ENCODE measurements around the gene GPC3. TPM values are rescaled to one million over a fixed set of nuclear protein-coding genes. Genes with fewer than 3 reads are reported as not detected.

Gene GPC3
- total and polyA plus RNA-seq, 2 of the 4 experiments (the other 2 are of a cell fraction): not detected

DNA sequence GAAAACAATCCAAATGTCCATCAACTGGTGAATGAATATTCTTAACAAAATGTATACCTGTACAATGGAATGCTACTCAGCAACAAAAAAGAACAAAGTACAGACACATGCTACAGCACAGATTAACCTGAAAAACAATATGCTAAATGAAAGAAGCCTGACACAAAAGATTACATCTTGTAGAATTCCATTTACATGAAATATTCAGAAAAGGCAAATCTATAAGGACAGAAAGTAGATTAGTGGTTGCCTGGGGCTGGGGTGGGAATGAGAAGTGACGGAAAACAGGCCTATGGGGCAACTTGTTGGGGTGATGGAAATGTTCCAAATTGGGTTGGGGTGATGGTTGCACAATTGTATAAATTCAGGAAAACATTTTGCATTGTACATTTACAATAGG is 351.0 kb downstream of the GPC3 start:
- Histone ChIP-seq H2BK5ac (ENCODE audit: low read depth, low read length, poor library complexity, severe bottlenecking) (no peak overlapping the region), H4K8ac (ENCODE audit: low read depth in 2 of 2, low read length in 2 of 2) (no peak overlapping the region), H3K4ac (ENCODE audit: low read depth, low read length) (no peak overlapping the region), H2AFZ (replicated peaks; ENCODE audit: low read length, poor library complexity) (no peak overlapping the region), H3K27ac (ENCODE audit: insufficient read depth, low read length) (no peak overlapping the region), H2AK5ac (ENCODE audit: low read depth, low read length) (no peak overlapping the region), H2BK15ac (ENCODE audit: low read depth, low read length) (no peak overlapping the region), H4K20me1 (ENCODE audit: insufficient read depth, low read length) (no peaks in the 10 kb centered on the region), H3K9me3 (ENCODE audit: control insufficient read depth, insufficient read depth, low read length) (no peaks in the 10 kb centered on the region), H3K9ac (ENCODE audit: low read depth, low read length) (no peak overlapping the region), H3K9me1 (ENCODE audit: insufficient read depth, low read length) (no peaks in the 10 kb centered on the region), H3K36me3 (ENCODE audit: control insufficient read depth, insufficient read depth, low read length) (no peaks in the 10 kb centered on the region), H2AK9ac (replicated peaks; ENCODE audit: low read depth, low read length, poor library complexity) (no peak overlapping the region), H3K14ac (replicated peaks; ENCODE audit: low read depth, low read length) (no peak overlapping the region), H3K18ac (ENCODE audit: low read depth, low read length) (no peak overlapping the region), H3K4me1 (ENCODE audit: control insufficient read depth, insufficient read depth, low read length) (no peaks in the 10 kb centered on the region), H3K79me1 (ENCODE audit: low read depth in 1 of 2, low read length in 2 of 2) (no peaks in the 10 kb centered on the region), H2BK120ac (ENCODE audit: low read depth, low read length) (no peak overlapping the region), H3K4me3 (ENCODE audit: insufficient read depth, low read depth, low read length) (no peak overlapping the region), H4K91ac (ENCODE audit: insufficient read depth, low read depth, low read length) (no peak overlapping the region), H3K4me2 (ENCODE audit: low read depth, low read length) (no peak overlapping the region), H3K23ac (ENCODE audit: low read depth, low read length) (no peak overlapping the region), H3K56ac (ENCODE audit: extremely low read depth, insufficient read depth, low read length) (no peak overlapping the region), H2BK20ac (ENCODE audit: low read depth, low read length) (no peak overlapping the region), H4K5ac (ENCODE audit: low read depth, low read length) (no peak overlapping the region), H3K27me3 (ENCODE audit: control insufficient read depth, insufficient read depth, low read length) (no peaks in the 10 kb centered on the region)
- no peak for TF ChIP-seq RCOR1 (IDR thresholded peaks at IDR 0.05; ENCODE audit: insufficient replicate concordance, low read length)
- no peak for TF ChIP-seq RFX5 (IDR thresholded peaks at IDR 0.05; ENCODE audit: low read depth, low read length)
- no peak for TF ChIP-seq POLR2A (IDR thresholded peaks at IDR 0.05; ENCODE audit: low read depth, low read length)
- no peak for TF ChIP-seq MAZ (IDR thresholded peaks at IDR 0.05; ENCODE audit: borderline replicate concordance, low read depth, low read length)
- no peak for TF ChIP-seq MXI1 (IDR thresholded peaks at IDR 0.05; ENCODE audit: borderline replicate concordance, low read depth, low read length)
- TF ChIP-seq MAFK (IDR thresholded peaks at IDR 0.05; ENCODE audit: low read depth, low read length): no peak
- no peak for TF ChIP-seq CHD1 (IDR thresholded peaks at IDR 0.05; ENCODE audit: low read depth, low read length)
- no peak for TF ChIP-seq CTCF (conservative IDR thresholded peaks at IDR 0.05; ENCODE audit: low read depth, low read length)
- TF ChIP-seq BHLHE40 (IDR thresholded peaks at IDR 0.05; ENCODE audit: low read depth, low read length): no peak
- TF ChIP-seq SMC3 (IDR thresholded peaks at IDR 0.05; ENCODE audit: low read depth, low read length): no peak
- TF ChIP-seq FOS (IDR thresholded peaks at IDR 0.05; ENCODE audit: low read depth, low read length): no peak
- no peak for TF ChIP-seq NFE2L2 (IDR thresholded peaks at IDR 0.05; ENCODE audit: low read depth, low read length)
- no peak for TF ChIP-seq CEBPB (IDR thresholded peaks at IDR 0.05; ENCODE audit: low read depth, low read length)
- in situ Hi-C loops (cut with MboI; ENCODE audit: low sequenced_read_pairs) (no loop called here), dilution Hi-C loops (cut with HindIII; ENCODE audit: low sequenced_read_pairs, unreplicated experiment) (no loop called here), intact Hi-C loops (cut with micrococcal nuclease) (no loop called here)
- ChIA-PET POLR2A (ENCODE audit: unreplicated experiment) (no interaction called here), CTCF (no interaction called here)
- no TSS peak for BruUV-seq (replicated peaks)
- DNase-seq (no peak), ATAC-seq (ENCODE audit: low read depth) (no peak)
- WGBS, 2 experiments (ENCODE audit: extremely low coverage in 2 of 2, insufficient read length in 1 of 2): no CpG with 5 or more reads among the region's 1 CpG

Measured in IMR-90 (cell line).